SH-SY5Y (cell line): ENCODE measurements around the gene RABGAP1L.

Experiments
- GATA2 ChIP-seq: IDR thresholded peaks from 2 replicates; pipeline ENCODE4 v1.6.1; 2011; ENCODE audit warnings: mild to moderate bottlenecking, low read depth, low read length
- GATA3 ChIP-seq: IDR thresholded peaks from 2 replicates; pipeline ENCODE4 v1.6.1; 2011; ENCODE audit warnings: low read depth, mild to moderate bottlenecking, low read length, moderate library complexity

GRCh38 chr1:174239541-174239940, 80.2 kb downstream of the RABGAP1L start:
- no peak for TF ChIP-seq GATA2
- no peak for TF ChIP-seq GATA3
